GM12872 (cell line): ENCODE data around the gene TMEM115.

Source experiments
- CTCF ChIP-seq: IDR thresholded peaks from 3 replicates; pipeline ENCODE4 v1.5.1; 2011; ENCODE audit warnings: low read depth, mild to moderate bottlenecking, low read length, moderate library complexity; ENCODE audit not compliant: insufficient read depth

TMEM115 gene

GRCh38 chr3:50325497-50326181, 33.7 kb downstream of the TMEM115 start:
- TF ChIP-seq CTCF: no peak

GRCh38 chr3:50325113-50325480, 34.2 kb downstream of the TMEM115 start:
- TF ChIP-seq CTCF: no peak

GRCh38 chr3:50324351-50325112, 34.8 kb downstream of the TMEM115 start:
- peak; percentile 88 for TF ChIP-seq CTCF

GRCh38 chr3:50323614-50324199, 35.6 kb downstream of the TMEM115 start:
- no peak for TF ChIP-seq CTCF

GRCh38 chr3:50323092-50323600, 36.2 kb downstream of the TMEM115 start:
- TF ChIP-seq CTCF: no peak

GRCh38 chr3:50322386-50323091, 36.8 kb downstream of the TMEM115 start, which contains the start of gene HYAL2:
Gene HYAL2, minus strand, starts transcription at chr3:50322745. Its CDS starts 2,256 bp downstream, at chr3:50320489.
- TF ChIP-seq CTCF: no peak

- no peak for TF ChIP-seq CTCF
Observed at GRCh38 chr3:50322115-50322385, 37.3 kb downstream of the TMEM115 start.
